ENCODE data around the gene ARL13B. TPM values are rescaled to one million over a fixed set of nuclear protein-coding genes. Genes with fewer than 3 reads are reported as not detected.
"Not testable (repeated sequence)": the region's sequence is repeated elsewhere in the genome, so short reads cannot be mapped to it uniquely, and the experiment has no call there.

ARL13B gene
- total RNA-seq (10 to 100 TPM in 6 of 7 donors, 1 to 10 TPM in 1; 8.1 to 16.3 (median 12.3) TPM), polyA plus RNA-seq (1 to 10 TPM; 6.2 to 6.5 TPM)
- long read RNA-seq, donor 1, partial matches to known transcripts, result 21 of 28 reads
- long read RNA-seq, donor 1, other reads (novel, unspliced or antisense), result 7 of 28 reads
- long read RNA-seq, donor 2, partial matches to known transcripts, result 0 of 3 reads
- long read RNA-seq, donor 2, other reads (novel, unspliced or antisense), result 0 of 3 reads
- long read RNA-seq, donor 3, transcript ARL13B-203 (10 exons, 2,453 nt), result major isoform, 8 of 18 reads
- long read RNA-seq, donor 3, partial matches to known transcripts, result 0 of 18 reads
- long read RNA-seq, donor 3, other reads (novel, unspliced or antisense), result 5 of 18 reads

GRCh38 chr3:93979850-93980676, at the start of gene ARL13B:
Gene ARL13B (plus strand): TSS chr3:93980155. CDS start chr3:93980424, 269 bp downstream.
- Histone ChIP-seq H3K4me3 (peak within 1 kb of the TSS; percentile 63), H3K27me3 (no peaks in the 10 kb centered on the region), H3K4me1 (ENCODE audit: insufficient read depth) (peaks cover 2% of the 10 kb centered on the region), H3K36me3 (no peaks in the 10 kb centered on the region), H3K27ac (peak within 1 kb of the TSS; percentile 86 to 92), H3K9me3 (no peaks in the 10 kb centered on the region)
- 0% methylated on average over 59 to 66 of the region's 66 CpGs for WGBS, 3 donors
- peak; percentile 94 for TF ChIP-seq POLR2A (IDR thresholded peaks at IDR 0.05)
- TF ChIP-seq EP300 (IDR thresholded peaks at IDR 0.05), result no peak
- DNase-seq, result peak; percentile 95 to 99 (median 97)
- intact Hi-C loops (cut with DNase I), result no loop called here

- no peak overlapping the region for H3K27ac ChIP-seq
- no peaks in the 10 kb centered on the region for H3K9me3 ChIP-seq
- no peak overlapping the region for H3K4me3 ChIP-seq
- no peaks in the 10 kb centered on the region for H3K4me1 ChIP-seq (ENCODE audit: insufficient read depth)
- no peak for DNase-seq
- 94 to 96% (median 95%) methylated on average over 5 of the region's 5 CpGs for whole genome bisulfite sequencing, 3 donors
- no peaks in the 10 kb centered on the region for H3K27me3 ChIP-seq
- intact Hi-C loops (cut with DNase I), result no loop called here
- no peak for TF ChIP-seq CTCF (IDR thresholded peaks at IDR 0.05)
- no peak for TF ChIP-seq POLR2A (IDR thresholded peaks at IDR 0.05)
- no peak for TF ChIP-seq EP300 (IDR thresholded peaks at IDR 0.05)
- no peaks in the 10 kb centered on the region for H3K36me3 ChIP-seq
Measured at GRCh38 chr3:93931597-93932229, 48.2 kb upstream of the ARL13B start.

- Histone ChIP-seq H3K36me3 (no peaks in the 10 kb centered on the region), H3K4me3 (no peak overlapping the region), H3K4me1 (ENCODE audit: insufficient read depth) (no peaks in the 10 kb centered on the region), H3K27me3 (no peaks in the 10 kb centered on the region), H3K9me3 (no peaks in the 10 kb centered on the region), H3K27ac (no peak overlapping the region)
- TF ChIP-seq CTCF (IDR thresholded peaks at IDR 0.05) (no peak), EP300 (IDR thresholded peaks at IDR 0.05) (no peak), POLR2A (IDR thresholded peaks at IDR 0.05) (no peak)
- intact Hi-C loops (cut with DNase I), result no loop called here
- DNase-seq, result no peak
- WGBS, 3 donors, result 66 to 74% (median 68%) methylated on average over 5 of the region's 5 CpGs
Measured at GRCh38 chr3:93934366-93935046, 45.4 kb upstream of the ARL13B start.

- Histone ChIP-seq H3K4me1 (ENCODE audit: insufficient read depth) (no peaks in the 10 kb centered on the region), H3K4me3 (no peak overlapping the region), H3K36me3 (no peaks in the 10 kb centered on the region), H3K27ac (no peak overlapping the region), H3K9me3 (no peaks in the 10 kb centered on the region), H3K27me3 (no peaks in the 10 kb centered on the region)
- no peak for DNase-seq
- TF ChIP-seq CTCF (IDR thresholded peaks at IDR 0.05), result no peak
- TF ChIP-seq EP300 (IDR thresholded peaks at IDR 0.05), result no peak
- no peak for TF ChIP-seq POLR2A (IDR thresholded peaks at IDR 0.05)
- intact Hi-C loops (cut with DNase I), result no loop called here
- WGBS, 3 donors, result 92 to 100% (median 100%) methylated on average over 1 of the region's 1 CpG
Measured at GRCh38 chr3:93936549-93936948, 43.4 kb upstream of the ARL13B start.

- intact Hi-C loops (cut with DNase I); DNase-seq; H3K36me3 ChIP-seq; H3K4me1 ChIP-seq (ENCODE audit: insufficient read depth); H3K27me3 ChIP-seq; H3K4me3 ChIP-seq; H3K27ac ChIP-seq; H3K9me3 ChIP-seq: not testable (repeated sequence)
- 94 to 97% (median 96%) methylated on average over 6 of the region's 6 CpGs for WGBS, 3 donors
Measured at GRCh38 chr3:93937485-93937884, 42.5 kb upstream of the ARL13B start.

- H3K36me3 ChIP-seq; DNase-seq; H3K27me3 ChIP-seq; H3K9me3 ChIP-seq; H3K4me1 ChIP-seq (ENCODE audit: insufficient read depth); H3K4me3 ChIP-seq; H3K27ac ChIP-seq; intact Hi-C loops (cut with DNase I): not testable (repeated sequence)
- WGBS, 3 donors, result 90 to 95% (median 94%) methylated on average over 8 of the region's 8 CpGs
Measured at GRCh38 chr3:93949958-93950357, 30.0 kb upstream of the ARL13B start.

All from ovary (tissue), 10 donors.